GM12878 (cell line): ENCODE results near the gene PKDREJ. TPM values are rescaled to one million over a fixed set of nuclear protein-coding genes. Genes with fewer than 3 reads are reported as not detected.

Experiments
- ATAC-seq: fragments of 200-7000 bp; cut with Tn5 transposase; 3 replicates; pipeline ENCODE4 v1.9.1; 2020; ENCODE audit warnings: mild to moderate bottlenecking, moderate library complexity
- BruUV-seq: library from RNA; stranded (reverse); fragments of 400-500 nt; replicated peaks from 2 replicates; lab custom pipeline; 2021; lab: Mats Ljungman, UMichigan
- CTCF ChIA-PET: fragments of 300-600 bp; sonication (Branson Sonifier 250); formaldehyde crosslinking; extraction: SDS; loops from one replicate; lab custom pipeline; 2021; ENCODE audit warnings: inconsistent platforms; lab: Yijun Ruan, JAX
- POLR2A ChIA-PET: fragments of 350-600 bp; formaldehyde crosslinking; extraction: SDS; loops from one replicate; lab custom pipeline; 2021; ENCODE audit warnings: inconsistent platforms; lab: Charles Lee
- RAD21 ChIA-PET: fragments of 300-600 bp; sonication (Branson Sonifier 250); formaldehyde crosslinking; loops from one replicate; lab custom pipeline; 2023; ENCODE audit warnings: antibody characterized with exemption; ENCODE audit not compliant: unreplicated experiment; lab: Charles Lee
- SMC1A ChIA-PET: fragments of 300-600 bp; sonication (Branson Sonifier 250); formaldehyde crosslinking; loops from one replicate; lab custom pipeline; 2023; ENCODE audit not compliant: unreplicated experiment, uncharacterized antibody; lab: Charles Lee
- DNase-seq: peaks from one replicate; pipeline ENCODE4 v3.0.0-alpha.2; 2011; ENCODE audit warnings: low read depth, low spot score
- FAIRE-seq: peaks from 3 replicates; lab custom pipeline; 2011; peaks lifted over from hg19 to GRCh38; lab: Jason Lieb, UNC
- H2AFZ ChIP-seq: 2 replicates; pipeline ENCODE4 v1.6.0; 2011; ENCODE audit warnings: low read depth, low read length, control low read depth; ENCODE audit not compliant: control insufficient read depth
- H3K27ac ChIP-seq: 2 replicates; pipeline ENCODE4 v1.5.1; 2011; ENCODE audit warnings: control low read depth; ENCODE audit not compliant: control insufficient read depth, insufficient read depth
- H3K27me3 ChIP-seq, 2 experiments: replicated peaks in 1 of 2; 2 replicates each; pipeline versions ENCODE4 v1.6.0 to v1.6.1; 2011; ENCODE audit warnings: low read length in 1 of 2; ENCODE audit not compliant: control insufficient read depth in 2 of 2, insufficient read depth in 2 of 2
- H3K36me3 ChIP-seq, 2 experiments: 2 replicates each; pipeline ENCODE4 v1.5.1; 2011; ENCODE audit warnings: low read length in 1 of 2; ENCODE audit not compliant: control insufficient read depth in 2 of 2, insufficient read depth in 2 of 2
- H3K4me1 ChIP-seq: 2 replicates; pipeline ENCODE4 v1.6.1; 2011; ENCODE audit warnings: mild to moderate bottlenecking, low read length, moderate library complexity, mixed read lengths; ENCODE audit not compliant: control insufficient read depth, insufficient read depth
- H3K4me2 ChIP-seq: 2 replicates; pipeline ENCODE4 v1.6.0; 2011; ENCODE audit warnings: control low read depth; ENCODE audit not compliant: control insufficient read depth, insufficient read depth
- H3K4me3 ChIP-seq: fragments of 200-600 bp; sonication (generic); 2 replicates; pipeline ENCODE4 v1.5.1; 2016
- H3K79me2 ChIP-seq: 2 replicates; pipeline ENCODE4 v1.6.0; 2011; ENCODE audit warnings: low read length; ENCODE audit not compliant: control insufficient read depth, insufficient read depth
- H3K9ac ChIP-seq: 2 replicates; pipeline ENCODE4 v1.8.0; 2011; ENCODE audit warnings: low read length, control low read depth, mixed read lengths; ENCODE audit not compliant: control insufficient read depth, insufficient read depth
- H3K9me3 ChIP-seq: replicated peaks from 3 replicates; pipeline ENCODE4 v1.5.1; 2011; ENCODE audit warnings: mild to moderate bottlenecking, low read length; ENCODE audit not compliant: control insufficient read depth, insufficient read depth
- H4K20me1 ChIP-seq: 2 replicates; pipeline ENCODE4 v1.6.0; 2011; ENCODE audit not compliant: control insufficient read depth, insufficient read depth
- ATF7 ChIP-seq: fragments of 450-650 bp; IDR thresholded peaks from 2 replicates; pipeline ENCODE4 v1.6.1; 2016; ENCODE audit warnings: low read depth, mild to moderate bottlenecking
- BCL11A ChIP-seq: IDR thresholded peaks from 2 replicates; pipeline ENCODE4 v1.6.1; 2011; ENCODE audit warnings: low read depth, low read length
- BHLHE40 ChIP-seq, 2 experiments: fragments of 450-650 bp in 1 of 2; IDR thresholded peaks; 2 replicates each; pipeline ENCODE4 v1.6.1; 2011 to 2017; ENCODE audit warnings: low read depth in 2 of 2, borderline replicate concordance in 1 of 2, improper control_type of control experiment in 1 of 2, low read length in 1 of 2, mild to moderate bottlenecking in 1 of 2
- BMI1 ChIP-seq: fragments of 450-650 bp; IDR thresholded peaks from 2 replicates; pipeline ENCODE4 v1.6.1; 2016; ENCODE audit warnings: mild to moderate bottlenecking, moderate library complexity, borderline replicate concordance
- CBFB ChIP-seq: IDR thresholded peaks from 2 replicates; pipeline ENCODE4 v1.6.1; 2016; ENCODE audit warnings: antibody characterized with exemption, low read depth
- FOS ChIP-seq: IDR thresholded peaks from 3 replicates; pipeline ENCODE4 v1.6.1; 2011; ENCODE audit warnings: borderline replicate concordance; ENCODE audit not compliant: insufficient read length; ENCODE audit errors: extremely low read depth
- KDM1A ChIP-seq: fragments of 200-600 bp; sonication (generic); IDR thresholded peaks from 2 replicates; pipeline ENCODE4 v1.6.1; 2016; ENCODE audit warnings: borderline replicate concordance
- NBN ChIP-seq: fragments of 450-650 bp; IDR thresholded peaks from 2 replicates; pipeline ENCODE4 v1.6.1; 2016
- RB1 ChIP-seq: fragments of 450-650 bp; formaldehyde crosslinking; IDR thresholded peaks from 2 replicates; pipeline ENCODE4 v1.6.1; 2017; ENCODE audit warnings: mild to moderate bottlenecking, borderline replicate concordance
- RCOR1 ChIP-seq: conservative IDR thresholded peaks from 2 replicates; pipeline ENCODE4 v1.6.1; 2012; ENCODE audit warnings: low read depth, low read length, improper control_type of control experiment
- SIN3A ChIP-seq: IDR thresholded peaks from 2 replicates; pipeline ENCODE4 v1.6.1; 2012; ENCODE audit warnings: low read depth, low read length, improper control_type of control experiment
- SMC3 ChIP-seq: IDR thresholded peaks from 2 replicates; pipeline ENCODE4 v1.6.1; 2011; ENCODE audit warnings: low read length, improper control_type of control experiment, borderline replicate concordance
- STAT3 ChIP-seq: IDR thresholded peaks from 2 replicates; pipeline ENCODE4 v1.6.1; 2011; ENCODE audit warnings: low read depth, low read length, improper control_type of control experiment
- TBL1XR1 ChIP-seq: IDR thresholded peaks from 2 replicates; pipeline ENCODE4 v1.6.1; 2012; ENCODE audit warnings: low read depth, low read length, improper control_type of control experiment
- ZNF217 ChIP-seq: fragments of 450-650 bp; IDR thresholded peaks from 2 replicates; pipeline ENCODE4 v1.6.1; 2017; ENCODE audit warnings: antibody characterized with exemption, mild to moderate bottlenecking
- ZNF24 ChIP-seq: fragments of 450-650 bp; IDR thresholded peaks from 2 replicates; pipeline ENCODE4 v1.6.1; 2017; ENCODE audit warnings: antibody characterized with exemption, mild to moderate bottlenecking
- WGBS: methylation state at CpG from one replicate; pipeline ENCODE4 v1.1.6; 2016; ENCODE audit warnings: low lambda C conversion rate; ENCODE audit not compliant: insufficient replicate concordance, insufficient coverage; ENCODE audit errors: missing lambda C conversion rate; 5-methylcytosine and 5-hydroxymethylcytosine counted together
- in situ Hi-C: fragments of 300-500 bp; cut with MboI; formaldehyde crosslinking; loops from 9 replicates; pipeline ENCODE4 v1.14.3; 2018; ENCODE audit warnings: mixed read lengths
- intact Hi-C: fragments of 100-400 bp; cut with micrococcal nuclease; formaldehyde crosslinking; loops from one replicate; pipeline ENCODE4 v1.14.2; 2022; ENCODE audit not compliant: unreplicated experiment
- polyA plus RNA-seq, 11 experiments: library from polyadenylated mRNA; depleted of rRNA in 4 of 11; unstranded in 6 of 11; stranded (reverse) in 5 of 11; fragments of >200 nt; fragmentation: Nextera tagmentation in 4 of 11; fragmentation: Illumina TruSeq in 1 of 11; extraction: Ambion mirVana in 4 of 11; extraction: Trizol in 1 of 11; gene quantifications; 1 replicate in 1 of 11; 2 replicates in 10 of 11; pipeline versions ENCODE4 v1.2.1 to v1.2.3, GENCODE V29; 2011 to 2016; ENCODE audit warnings: inconsistent platforms in 2 of 11, missing spikeins in 2 of 11, low read depth in 1 of 11
- total RNA-seq, 4 experiments: library from RNA; depleted of rRNA in 3 of 4; stranded (reverse); fragments of >200 nt in 3 of 4; fragmentation: Illumina TruSeq in 1 of 4; extraction: Trizol in 1 of 4; gene quantifications; 2 replicates each; pipeline versions ENCODE4 v1.2.1 to v1.2.3, GENCODE V29; 2013 to 2021
- TF ChIP-seq, protein P1 (sequence below): fragments of 450-650 bp; IDR thresholded peaks from 2 replicates; pipeline ENCODE4 v1.6.1; 2016; ENCODE audit warnings: mild to moderate bottlenecking

PKDREJ gene
- total and polyA plus RNA-seq, 10 of the 15 experiments (the other 5 are each of a cell fraction or from before 2014, with no cell fraction given), result 0.02 to 0.03 TPM; not detected in 8

DNA sequence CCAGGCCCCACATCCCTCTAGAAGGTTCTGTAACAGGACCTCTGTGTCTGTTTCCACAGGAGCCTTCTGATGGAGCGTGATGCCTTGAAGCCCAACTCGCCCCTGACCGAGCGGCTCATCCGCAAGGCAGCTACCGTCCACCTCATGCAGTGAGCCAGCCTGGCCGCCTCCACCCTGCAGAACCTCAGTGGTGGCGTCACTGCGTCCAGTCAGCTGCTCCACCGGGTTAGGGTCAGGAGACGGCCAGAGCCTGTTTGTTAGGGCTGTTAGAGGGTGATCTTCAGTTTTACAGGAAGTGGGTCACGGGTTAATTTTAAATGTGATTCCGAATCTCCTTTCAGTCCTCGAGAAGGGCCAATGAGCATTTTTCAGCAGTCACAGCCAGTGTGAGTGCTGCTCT is 29.6 kb upstream of the PKDREJ start:
- intact Hi-C loops, result no loop called here
- Histone ChIP-seq H2AFZ (no peak overlapping the region), H3K9ac (no peak overlapping the region), H3K4me1 (peaks cover 33% of the 10 kb centered on the region), H3K27me3 (no peaks in the 10 kb centered on the region), H3K4me2 (no peak overlapping the region)
- DNase-seq (no peak), ATAC-seq (no peak)
- in situ Hi-C loops, result no loop called here
- WGBS, result 91% methylated on average over 14 of the region's 14 CpGs
- no peak for TF ChIP-seq FOS
- TF ChIP-seq BCL11A, result no peak
- TF ChIP-seq RCOR1, result no peak
- TF ChIP-seq TBL1XR1, result no peak
- no peak for TF ChIP-seq NBN
- no peak for TF ChIP-seq RB1
- TF ChIP-seq CBFB, result no peak
- TF ChIP-seq, protein P1, sequence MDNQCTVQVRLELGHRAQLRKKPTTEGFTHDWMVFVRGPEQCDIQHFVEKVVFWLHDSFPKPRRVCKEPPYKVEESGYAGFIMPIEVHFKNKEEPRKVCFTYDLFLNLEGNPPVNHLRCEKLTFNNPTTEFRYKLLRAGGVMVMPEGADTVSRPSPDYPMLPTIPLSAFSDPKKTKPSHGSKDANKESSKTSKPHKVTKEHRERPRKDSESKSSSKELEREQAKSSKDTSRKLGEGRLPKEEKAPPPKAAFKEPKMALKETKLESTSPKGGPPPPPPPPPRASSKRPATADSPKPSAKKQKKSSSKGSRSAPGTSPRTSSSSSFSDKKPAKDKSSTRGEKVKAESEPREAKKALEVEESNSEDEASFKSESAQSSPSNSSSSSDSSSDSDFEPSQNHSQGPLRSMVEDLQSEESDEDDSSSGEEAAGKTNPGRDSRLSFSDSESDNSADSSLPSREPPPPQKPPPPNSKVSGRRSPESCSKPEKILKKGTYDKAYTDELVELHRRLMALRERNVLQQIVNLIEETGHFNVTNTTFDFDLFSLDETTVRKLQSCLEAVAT, result no peak
- no peak for TF ChIP-seq KDM1A
- no peak for TF ChIP-seq STAT3
- no peak for TF ChIP-seq SIN3A
- TF ChIP-seq ATF7, result no peak
- TF ChIP-seq ZNF24, result no peak
- no peak for TF ChIP-seq BMI1
- TF ChIP-seq BHLHE40 (IDR thresholded peaks at IDR 0.05; ENCODE audit: borderline replicate concordance in 1 of 2, low read depth in 2 of 2, low read length in 1 of 2), result no peak
- no peak for TF ChIP-seq ZNF217
- no peak for TF ChIP-seq SMC3
- TF ChIP-seq, all 136 proteins: peak for 0
- POLR2A ChIA-PET, result no interaction called here
- no peak overlapping the region; the same call in 1 of the 2 replicates for H3K27ac ChIP-seq
- no TSS peak for BruUV-seq
- RAD21 ChIA-PET, result no interaction called here
- SMC1A ChIA-PET, result no interaction called here
- no peak for FAIRE-seq
- CTCF ChIA-PET, result no interaction called here
- no peak overlapping the region for H3K4me3 ChIP-seq
- no peaks in the 10 kb centered on the region; the same call in 2 of the 3 replicates for H3K9me3 ChIP-seq
- H3K79me2 ChIP-seq, result peaks cover 23% of the 10 kb centered on the region
- no peaks in the 10 kb centered on the region for H4K20me1 ChIP-seq
- peaks cover 0 to 3% of the 10 kb centered on the region in 2 experiments; a peak in 2 of 4 replicates for H3K36me3 ChIP-seq
